Glutamatergic neuron (in vitro differentiated cells): Measurements from ENCODE around the gene RAB20. TPM values are rescaled to one million over a fixed set of nuclear protein-coding genes. Genes with fewer than 3 reads are reported as not detected.

Experiments
- DNase-seq: peaks from one replicate; pipeline ENCODE4 v3.0.0; 2022
- H3K27ac Mint-ChIP-seq: one replicate; pipeline ENCODE4 v1.8.0; 2020; ENCODE audit warnings: mild to moderate bottlenecking, mixed read lengths, inconsistent platforms; ENCODE audit not compliant: unreplicated experiment
- H3K27me3 Mint-ChIP-seq: one replicate; pipeline ENCODE4 v1.8.0; 2020; ENCODE audit warnings: mild to moderate bottlenecking, moderate library complexity, mixed read lengths, inconsistent platforms; ENCODE audit not compliant: unreplicated experiment
- H3K36me3 Mint-ChIP-seq: one replicate; pipeline ENCODE4 v1.8.0; 2020; ENCODE audit warnings: mild to moderate bottlenecking, mixed read lengths, inconsistent platforms; ENCODE audit not compliant: unreplicated experiment
- H3K4me1 Mint-ChIP-seq: one replicate; pipeline ENCODE4 v1.8.0; 2020; ENCODE audit warnings: mild to moderate bottlenecking, low read depth, mixed read lengths, inconsistent platforms; ENCODE audit not compliant: unreplicated experiment
- H3K4me3 Mint-ChIP-seq: one replicate; pipeline ENCODE4 v1.8.0; 2020; ENCODE audit warnings: mild to moderate bottlenecking, mixed read lengths, inconsistent platforms; ENCODE audit not compliant: unreplicated experiment
- H3K9me3 Mint-ChIP-seq: one replicate; pipeline ENCODE4 v1.8.0; 2020; ENCODE audit warnings: mild to moderate bottlenecking, moderate library complexity, mixed read lengths, inconsistent platforms; ENCODE audit not compliant: unreplicated experiment
- CTCF ChIP-seq: fragments of 200-600 bp; sonication (generic); IDR thresholded peaks from one replicate; pipeline ENCODE4 v1.5.0; 2021; ENCODE audit not compliant: partially characterized antibody, unreplicated experiment
- total RNA-seq: library from RNA; stranded (reverse); fragmentation: NEBNext Ultra II Directional; extraction: Animal tissue kit (Norgen Biotek cat#: 25700); gene quantifications from one replicate; pipeline ENCODE4 v1.2.1, GENCODE V29; 2021; ENCODE audit not compliant: unreplicated experiment

Gene RAB20
- total RNA-seq, 1 donor from 2014 or later, result 1.7 TPM

GRCh38 chr13:110522721-110523120 is 38.8 kb downstream of the RAB20 start:
- Mint-ChIP-seq H3K27me3 (peaks cover 6% of the 10 kb centered on the region), H3K4me1 (peaks cover 19% of the 10 kb centered on the region), H3K36me3 (no peaks in the 10 kb centered on the region), H3K4me3 (no peak overlapping the region), H3K27ac (no peak overlapping the region), H3K9me3 (peaks cover 5% of the 10 kb centered on the region)
- no peak for DNase-seq
- TF ChIP-seq CTCF, result no peak

GRCh38 chr13:110521946-110522345 is 39.6 kb downstream of the RAB20 start:
- Mint-ChIP-seq H3K27me3 (peaks cover 9% of the 10 kb centered on the region), H3K4me3 (no peak overlapping the region), H3K36me3 (no peaks in the 10 kb centered on the region), H3K4me1 (peaks cover 19% of the 10 kb centered on the region), H3K27ac (no peak overlapping the region), H3K9me3 (peaks cover 9% of the 10 kb centered on the region)
- TF ChIP-seq CTCF, result no peak
- DNase-seq, result no peak

GRCh38 chr13:110521296-110521680 is 40.2 kb downstream of the RAB20 start:
- peaks cover 9% of the 10 kb centered on the region for H3K27me3 Mint-ChIP-seq
- DNase-seq, result no peak
- no peak overlapping the region for H3K4me3 Mint-ChIP-seq
- peaks cover 9% of the 10 kb centered on the region for H3K9me3 Mint-ChIP-seq
- no peak overlapping the region for H3K27ac Mint-ChIP-seq
- peaks cover 19% of the 10 kb centered on the region for H3K4me1 Mint-ChIP-seq
- no peaks in the 10 kb centered on the region for H3K36me3 Mint-ChIP-seq
- no peak for TF ChIP-seq CTCF

GRCh38 chr13:110520431-110521295 is 40.9 kb downstream of the RAB20 start:
- DNase-seq, result no peak
- Mint-ChIP-seq H3K27me3 (peaks cover 9% of the 10 kb centered on the region), H3K4me1 (peaks cover 19% of the 10 kb centered on the region), H3K27ac (no peak overlapping the region), H3K9me3 (peaks cover 9% of the 10 kb centered on the region), H3K36me3 (no peaks in the 10 kb centered on the region), H3K4me3 (no peak overlapping the region)
- no peak for TF ChIP-seq CTCF

GRCh38 chr13:110519506-110519905 is 42.0 kb downstream of the RAB20 start:
- H3K27ac Mint-ChIP-seq, result no peak overlapping the region
- no peak for DNase-seq
- peaks cover 9% of the 10 kb centered on the region for H3K9me3 Mint-ChIP-seq
- no peak for TF ChIP-seq CTCF
- no peak overlapping the region for H3K4me3 Mint-ChIP-seq
- H3K27me3 Mint-ChIP-seq, result peaks cover 9% of the 10 kb centered on the region
- H3K36me3 Mint-ChIP-seq, result no peaks in the 10 kb centered on the region
- H3K4me1 Mint-ChIP-seq, result peaks cover 11% of the 10 kb centered on the region
